Stimulated activated CD8-positive, alpha-beta memory T cell treated with anti-CD3 and anti-CD28 coated beads, Interleukin-12 subunit alpha, Interleukin-12 subunit beta, amount 100 ng/mL, for 24 hours (primary cell): Measurements from ENCODE around the gene ATP10A.

Source experiments
- DNase-seq: peaks from one replicate; pipeline ENCODE4 v3.0.0-alpha.2; 2020; ENCODE audit errors: extremely low read depth

ATP10A gene

GRCh38 chr15:25795712-25796111, 67.4 kb downstream of the ATP10A start:
- no peak for DNase-seq

GRCh38 chr15:25795061-25795460, 68.1 kb downstream of the ATP10A start:
- DNase-seq = no peak

- no peak for DNase-seq
Observed at GRCh38 chr15:25793354-25794050, 69.6 kb downstream of the ATP10A start.

- no peak for DNase-seq
Observed at GRCh38 chr15:25792128-25792527, 71.0 kb downstream of the ATP10A start.

GRCh38 chr15:25790000-25790660, 73.0 kb downstream of the ATP10A start:
- peak; percentile 21 for DNase-seq

GRCh38 chr15:25789616-25789999, 73.5 kb downstream of the ATP10A start:
- DNase-seq = no peak

- no peak for DNase-seq
Observed at GRCh38 chr15:25789211-25789610, 73.9 kb downstream of the ATP10A start.

GRCh38 chr15:25787855-25788520, 75.1 kb downstream of the ATP10A start:
- no peak for DNase-seq

GRCh38 chr15:25787381-25787780, 75.7 kb downstream of the ATP10A start:
- DNase-seq = no peak

GRCh38 chr15:25786040-25786439, 77.1 kb downstream of the ATP10A start:
- DNase-seq = no peak

- DNase-seq = no peak
Observed at GRCh38 chr15:25785641-25786025, 77.5 kb downstream of the ATP10A start.

GRCh38 chr15:25784876-25785640, 78.1 kb downstream of the ATP10A start:
- DNase-seq = no peak

GRCh38 chr15:25783607-25784540, 79.3 kb downstream of the ATP10A start:
- DNase-seq = no peak

- no peak for DNase-seq
Observed at GRCh38 chr15:25783134-25783533, 80.0 kb downstream of the ATP10A start.

- DNase-seq = no peak
Observed at GRCh38 chr15:25780479-25781255, 82.5 kb downstream of the ATP10A start.

- no peak for DNase-seq
Observed at GRCh38 chr15:25778161-25778560, 85.0 kb downstream of the ATP10A start.

- DNase-seq = no peak
Observed at GRCh38 chr15:25777037-25777436, 86.1 kb downstream of the ATP10A start.

GRCh38 chr15:25776071-25776746, 86.9 kb downstream of the ATP10A start:
- DNase-seq = no peak

GRCh38 chr15:25775317-25775912, 87.7 kb downstream of the ATP10A start:
- no peak for DNase-seq
